WTC11 (cell line): ENCODE results near the gene NKPD1.

Source experiments
- CTCF ChIP-seq: fragments of 200-600 bp; IDR thresholded peaks from 2 replicates; pipeline ENCODE4 v1.8.0; 2022; ENCODE audit warnings: antibody characterized with exemption
- PRDM15 ChIP-seq: sonication (generic); formaldehyde crosslinking; IDR thresholded peaks from 2 replicates; pipeline ENCODE4 v1.8.0; 2022; ENCODE audit warnings: missing genetic modification reagents
- TCF7 ChIP-seq: sonication (generic); formaldehyde crosslinking; IDR thresholded peaks from 2 replicates; pipeline ENCODE4 v1.8.0; 2022; ENCODE audit warnings: mild to moderate bottlenecking, low read depth, missing genetic modification reagents, moderate library complexity
- ZNF138 ChIP-seq: sonication (generic); formaldehyde crosslinking; conservative IDR thresholded peaks from 2 replicates; pipeline ENCODE4 v1.8.1; 2022; ENCODE audit warnings: mild to moderate bottlenecking, moderate library complexity, missing genetic modification reagents

- TF ChIP-seq CTCF (no peak), ZNF138 (no peak), TCF7 (CRISPR knock-in tag) (peak; percentile 88; the same call in 1 of the 2 replicates), PRDM15 (CRISPR knock-in tag) (no peak)
Measured at GRCh38 chr19:45153339-45154063, 7.3 kb downstream of the NKPD1 start.
